Measurements from ENCODE around the gene MEX3A.

Gene MEX3A

DNA sequence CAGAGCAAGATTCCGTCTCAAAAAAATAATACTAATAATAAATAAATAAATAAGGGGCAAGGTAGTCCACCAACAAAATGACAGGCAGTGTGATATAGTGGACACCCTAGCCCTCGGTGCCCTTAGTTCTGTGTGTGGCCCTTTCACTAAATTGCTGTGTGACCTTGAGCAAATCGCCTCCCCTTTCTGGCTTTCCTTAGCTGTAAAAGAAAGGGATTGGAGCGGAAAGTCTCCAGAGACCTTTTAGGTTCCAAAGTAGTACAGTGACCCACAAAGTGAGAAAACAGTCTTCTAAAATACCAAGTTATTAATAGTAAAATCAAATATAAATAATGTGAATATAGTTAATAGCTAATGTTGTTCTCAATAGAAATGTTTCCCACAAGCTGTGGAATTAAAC, 39.8 kb upstream of the MEX3A start:
- no peak for TF ChIP-seq CREB1 (IDR thresholded peaks at IDR 0.05; ENCODE audit: low read depth)
- TF ChIP-seq RAD21 (IDR thresholded peaks at IDR 0.05; ENCODE audit: low read depth): no peak
- TF ChIP-seq, protein P1, sequence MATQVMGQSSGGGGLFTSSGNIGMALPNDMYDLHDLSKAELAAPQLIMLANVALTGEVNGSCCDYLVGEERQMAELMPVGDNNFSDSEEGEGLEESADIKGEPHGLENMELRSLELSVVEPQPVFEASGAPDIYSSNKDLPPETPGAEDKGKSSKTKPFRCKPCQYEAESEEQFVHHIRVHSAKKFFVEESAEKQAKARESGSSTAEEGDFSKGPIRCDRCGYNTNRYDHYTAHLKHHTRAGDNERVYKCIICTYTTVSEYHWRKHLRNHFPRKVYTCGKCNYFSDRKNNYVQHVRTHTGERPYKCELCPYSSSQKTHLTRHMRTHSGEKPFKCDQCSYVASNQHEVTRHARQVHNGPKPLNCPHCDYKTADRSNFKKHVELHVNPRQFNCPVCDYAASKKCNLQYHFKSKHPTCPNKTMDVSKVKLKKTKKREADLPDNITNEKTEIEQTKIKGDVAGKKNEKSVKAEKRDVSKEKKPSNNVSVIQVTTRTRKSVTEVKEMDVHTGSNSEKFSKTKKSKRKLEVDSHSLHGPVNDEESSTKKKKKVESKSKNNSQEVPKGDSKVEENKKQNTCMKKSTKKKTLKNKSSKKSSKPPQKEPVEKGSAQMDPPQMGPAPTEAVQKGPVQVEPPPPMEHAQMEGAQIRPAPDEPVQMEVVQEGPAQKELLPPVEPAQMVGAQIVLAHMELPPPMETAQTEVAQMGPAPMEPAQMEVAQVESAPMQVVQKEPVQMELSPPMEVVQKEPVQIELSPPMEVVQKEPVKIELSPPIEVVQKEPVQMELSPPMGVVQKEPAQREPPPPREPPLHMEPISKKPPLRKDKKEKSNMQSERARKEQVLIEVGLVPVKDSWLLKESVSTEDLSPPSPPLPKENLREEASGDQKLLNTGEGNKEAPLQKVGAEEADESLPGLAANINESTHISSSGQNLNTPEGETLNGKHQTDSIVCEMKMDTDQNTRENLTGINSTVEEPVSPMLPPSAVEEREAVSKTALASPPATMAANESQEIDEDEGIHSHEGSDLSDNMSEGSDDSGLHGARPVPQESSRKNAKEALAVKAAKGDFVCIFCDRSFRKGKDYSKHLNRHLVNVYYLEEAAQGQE (IDR thresholded peaks at IDR 0.05; ENCODE audit: low read depth): no peak
- no peak for TF ChIP-seq EGR1 (IDR thresholded peaks at IDR 0.05)
- TF ChIP-seq TEAD4 (IDR thresholded peaks at IDR 0.05): no peak
- TF ChIP-seq YY1 (IDR thresholded peaks at IDR 0.05; ENCODE audit: low read depth): no peak
- TF ChIP-seq, protein P2, sequence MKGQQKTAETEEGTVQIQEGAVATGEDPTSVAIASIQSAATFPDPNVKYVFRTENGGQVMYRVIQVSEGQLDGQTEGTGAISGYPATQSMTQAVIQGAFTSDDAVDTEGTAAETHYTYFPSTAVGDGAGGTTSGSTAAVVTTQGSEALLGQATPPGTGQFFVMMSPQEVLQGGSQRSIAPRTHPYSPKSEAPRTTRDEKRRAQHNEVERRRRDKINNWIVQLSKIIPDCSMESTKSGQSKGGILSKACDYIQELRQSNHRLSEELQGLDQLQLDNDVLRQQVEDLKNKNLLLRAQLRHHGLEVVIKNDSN (IDR thresholded peaks at IDR 0.05): no peak
- TF ChIP-seq, protein P3, sequence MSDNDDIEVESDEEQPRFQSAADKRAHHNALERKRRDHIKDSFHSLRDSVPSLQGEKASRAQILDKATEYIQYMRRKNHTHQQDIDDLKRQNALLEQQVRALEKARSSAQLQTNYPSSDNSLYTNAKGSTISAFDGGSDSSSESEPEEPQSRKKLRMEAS (IDR thresholded peaks at IDR 0.05): no peak

DNA sequence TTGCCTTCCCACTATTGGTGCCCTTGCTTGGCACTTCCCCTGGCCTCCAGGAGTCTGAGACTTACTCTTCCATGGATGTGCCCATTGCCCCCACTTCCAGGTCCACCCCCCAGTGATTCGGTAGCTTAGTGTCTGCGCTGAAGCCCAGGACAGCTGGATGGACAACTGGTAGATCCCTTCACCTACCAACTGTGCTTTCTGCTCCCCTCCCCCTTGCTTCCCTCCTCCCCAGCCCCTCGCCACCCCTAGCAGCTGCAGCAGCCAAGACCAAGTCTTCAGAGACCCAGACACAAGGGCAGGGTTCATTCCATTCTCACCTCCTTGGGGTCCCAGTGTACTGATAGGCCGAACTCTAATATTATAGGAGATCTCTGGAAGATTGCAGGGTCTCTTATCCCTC, 39.2 kb upstream of the MEX3A start:
- TF ChIP-seq ZBTB7A (IDR thresholded peaks at IDR 0.05; ENCODE audit: low read depth): no peak

DNA sequence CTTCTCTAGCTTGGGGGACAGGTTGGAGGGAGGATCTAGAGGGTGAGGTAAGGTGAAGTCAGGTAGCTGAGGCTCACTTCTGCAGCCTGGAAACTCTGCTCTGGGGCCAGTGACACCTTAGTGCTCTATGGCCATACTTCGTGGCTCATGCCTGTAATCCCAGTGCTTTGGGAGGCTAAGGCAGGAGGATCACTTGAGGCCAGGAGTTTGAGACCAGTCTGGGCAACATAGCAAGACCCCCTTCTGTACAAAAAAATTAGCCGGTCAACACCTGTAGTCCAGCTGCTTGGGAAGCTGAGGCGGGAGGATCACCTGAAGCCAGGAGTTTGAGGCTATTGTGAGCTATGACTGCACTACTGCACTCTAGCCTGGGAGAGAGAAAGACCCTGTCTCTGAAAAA, 38.1 kb upstream of the MEX3A start:
- TF ChIP-seq NFIC (IDR thresholded peaks at IDR 0.05) (no peak), TCF12 (IDR thresholded peaks at IDR 0.05; ENCODE audit: low read depth) (no peak), CEBPB (IDR thresholded peaks at IDR 0.05) (no peak), ZBTB7A (IDR thresholded peaks at IDR 0.05; ENCODE audit: low read depth) (no peak), FOXM1 (IDR thresholded peaks at IDR 0.05; ENCODE audit: borderline replicate concordance, low read depth) (no peak), TAF1 (IDR thresholded peaks at IDR 0.05; ENCODE audit: low read depth) (no peak), YY1 (IDR thresholded peaks at IDR 0.05; ENCODE audit: low read depth) (no peak), EP300 (IDR thresholded peaks at IDR 0.05; ENCODE audit: borderline replicate concordance) (no peak), EGR1 (IDR thresholded peaks at IDR 0.05) (no peak)
- TF ChIP-seq, protein P3 (IDR thresholded peaks at IDR 0.05): no peak

DNA sequence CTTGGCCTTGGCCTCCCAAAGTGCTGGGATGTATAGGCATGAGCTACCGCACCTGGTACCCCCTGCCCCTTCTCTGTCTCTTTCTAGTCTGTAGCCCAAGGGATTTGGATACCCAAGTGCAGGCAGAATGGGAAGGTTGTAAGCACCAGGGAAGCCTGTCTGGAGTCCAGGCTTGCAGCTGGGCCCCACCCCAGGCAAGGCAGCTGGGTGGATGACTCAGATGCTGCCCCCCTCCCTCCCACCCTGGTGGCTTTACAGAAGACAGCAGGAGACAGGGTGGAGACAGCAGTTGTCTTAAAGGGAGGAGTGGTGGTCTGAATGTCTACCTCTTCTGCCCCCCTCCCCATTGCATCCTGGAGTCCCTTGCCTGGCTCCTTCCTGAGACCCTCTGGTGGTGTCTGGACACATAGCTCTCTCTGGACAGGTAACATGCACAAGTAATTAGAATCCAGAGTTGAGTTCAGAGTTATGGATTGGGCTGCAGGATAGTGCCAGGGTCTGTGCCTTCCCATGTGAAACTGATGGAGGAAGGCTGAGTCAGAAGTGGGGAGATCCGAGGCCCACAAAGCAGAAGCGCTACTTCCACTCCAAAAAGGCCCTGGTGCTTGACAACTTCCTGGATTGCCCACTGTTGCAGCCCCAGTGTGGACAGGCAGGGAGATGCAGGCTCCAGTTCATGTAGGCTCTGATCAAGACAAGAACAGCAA, 37.4 kb upstream of the MEX3A start:
- TF ChIP-seq TEAD4 (IDR thresholded peaks at IDR 0.05) (no peak), FOXM1 (IDR thresholded peaks at IDR 0.05; ENCODE audit: borderline replicate concordance, low read depth) (no peak), ZBTB7A (IDR thresholded peaks at IDR 0.05; ENCODE audit: low read depth) (no peak), YY1 (IDR thresholded peaks at IDR 0.05; ENCODE audit: low read depth) (no peak), CREB1 (IDR thresholded peaks at IDR 0.05; ENCODE audit: low read depth) (no peak), NFIC (IDR thresholded peaks at IDR 0.05) (no peak), CEBPB (IDR thresholded peaks at IDR 0.05) (no peak), EGR1 (IDR thresholded peaks at IDR 0.05) (no peak), EP300 (IDR thresholded peaks at IDR 0.05; ENCODE audit: borderline replicate concordance) (no peak), TAF1 (IDR thresholded peaks at IDR 0.05; ENCODE audit: low read depth) (no peak)
- TF ChIP-seq, protein P2 (IDR thresholded peaks at IDR 0.05): no peak
- TF ChIP-seq, protein P3 (IDR thresholded peaks at IDR 0.05): no peak
- TF ChIP-seq, protein P1 (IDR thresholded peaks at IDR 0.05; ENCODE audit: low read depth): no peak

DNA sequence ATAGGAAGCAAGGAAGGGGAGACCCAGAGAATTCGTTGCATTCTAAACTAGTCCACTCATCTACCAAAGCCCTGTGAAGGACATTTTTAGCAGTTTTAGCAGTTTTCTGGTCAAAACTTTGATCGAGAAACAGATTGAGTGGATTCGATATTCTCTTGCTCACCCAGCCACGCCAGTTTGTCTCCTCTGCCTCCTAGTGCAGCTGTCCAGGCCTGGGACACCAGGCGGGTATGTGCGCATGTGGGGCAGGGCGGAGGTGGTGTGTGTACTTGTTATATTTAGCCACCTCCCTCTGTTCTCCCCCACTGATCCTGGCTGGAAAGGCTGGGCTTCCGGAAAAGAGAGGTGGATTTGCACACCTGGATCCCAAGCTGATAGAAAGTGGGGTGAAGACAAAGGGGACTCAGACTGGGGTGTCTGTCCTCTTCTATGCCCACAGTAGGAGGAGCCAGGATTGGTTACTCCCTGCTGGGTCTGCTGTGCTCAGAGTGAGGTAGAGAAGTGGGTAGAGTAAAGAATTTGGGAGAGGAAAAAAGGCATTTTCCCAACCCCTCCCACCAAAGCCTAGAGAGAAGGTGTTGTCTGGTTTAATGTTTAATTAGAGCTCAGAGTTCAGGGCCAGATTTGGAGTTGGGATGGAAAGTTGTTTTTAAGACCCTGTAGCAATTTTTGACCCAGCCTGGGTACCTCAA, 36.1 kb upstream of the MEX3A start:
- TF ChIP-seq YY1 (IDR thresholded peaks at IDR 0.05; ENCODE audit: low read depth) (no peak), CEBPB (IDR thresholded peaks at IDR 0.05) (no peak), CREB1 (IDR thresholded peaks at IDR 0.05; ENCODE audit: low read depth) (no peak), ZBTB7A (IDR thresholded peaks at IDR 0.05; ENCODE audit: low read depth) (no peak), TCF12 (IDR thresholded peaks at IDR 0.05; ENCODE audit: low read depth) (no peak), TAF1 (IDR thresholded peaks at IDR 0.05; ENCODE audit: low read depth) (no peak), EP300 (IDR thresholded peaks at IDR 0.05; ENCODE audit: borderline replicate concordance) (no peak)
- TF ChIP-seq, protein P3 (IDR thresholded peaks at IDR 0.05): no peak
- TF ChIP-seq, protein P2 (IDR thresholded peaks at IDR 0.05): no peak
- TF ChIP-seq, protein P1 (IDR thresholded peaks at IDR 0.05; ENCODE audit: low read depth): no peak

All from Ishikawa (cell line).